Right lobe of liver (tissue), 4 donors: Measurements from ENCODE around the gene CCDC149.

ENCODE experiments used
- POLR2A ChIP-seq: fragments of 450-650 bp; IDR thresholded peaks from one replicate; pipeline ENCODE4 v1.6.1; 2017; ENCODE audit warnings: antibody characterized with exemption, mild to moderate bottlenecking
- TF ChIP-seq, protein P1 (sequence below), 4 donors: fragments of 200-600 bp in 3 of 4; fragments of 450-650 bp in 1 of 4; IDR thresholded peaks; one replicate each; pipeline versions ENCODE4 v1.5.1 to v1.8.0; 2016 to 2022; ENCODE audit warnings: antibody characterized with exemption in 4 of 4, mild to moderate bottlenecking in 2 of 4
- donor health status: DM: no; HTN: no; CAD: no.
- donor health status: DM: no; HTN: no; CAD: no.
- donor health status: DM: no; HTN: yes; CAD: no.

DNA sequence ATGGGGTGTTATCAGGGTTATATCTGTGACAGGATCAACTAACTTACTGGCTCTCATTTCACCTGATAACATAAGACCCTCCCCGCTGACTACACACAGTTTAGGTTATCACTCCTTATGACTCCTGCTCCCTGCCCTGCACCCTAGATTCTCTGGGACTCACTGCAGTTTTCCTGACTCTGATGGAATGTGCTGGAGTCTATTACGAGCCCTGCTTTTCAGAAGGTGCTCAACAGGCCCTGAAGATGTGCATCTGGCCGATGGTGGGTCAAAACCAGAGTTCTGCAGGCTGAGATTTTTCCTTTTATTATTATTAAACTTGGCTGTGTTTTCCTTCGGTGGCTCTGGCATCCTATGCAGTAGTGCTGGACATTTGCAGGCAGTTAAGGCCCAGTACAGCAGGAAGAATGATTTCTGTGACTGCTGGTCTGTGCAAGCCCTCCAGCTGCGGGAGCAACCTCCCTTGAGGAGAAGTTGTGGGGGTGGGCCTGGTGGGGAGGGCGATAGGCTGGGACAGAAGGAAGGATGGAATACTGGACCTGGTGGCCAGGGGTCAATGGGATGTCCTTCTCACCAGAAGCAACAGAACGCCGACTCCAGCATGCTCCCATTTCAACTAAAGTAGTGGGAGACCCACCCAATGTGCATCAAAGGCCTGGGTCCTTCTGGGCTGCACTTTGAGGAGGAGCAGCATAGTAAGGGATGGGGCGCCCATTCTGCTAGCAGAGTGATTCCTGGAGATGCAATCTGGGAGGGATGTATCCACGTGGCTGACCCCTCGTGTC, 106.4 kb downstream of the CCDC149 start:
- TF ChIP-seq, protein P1, sequence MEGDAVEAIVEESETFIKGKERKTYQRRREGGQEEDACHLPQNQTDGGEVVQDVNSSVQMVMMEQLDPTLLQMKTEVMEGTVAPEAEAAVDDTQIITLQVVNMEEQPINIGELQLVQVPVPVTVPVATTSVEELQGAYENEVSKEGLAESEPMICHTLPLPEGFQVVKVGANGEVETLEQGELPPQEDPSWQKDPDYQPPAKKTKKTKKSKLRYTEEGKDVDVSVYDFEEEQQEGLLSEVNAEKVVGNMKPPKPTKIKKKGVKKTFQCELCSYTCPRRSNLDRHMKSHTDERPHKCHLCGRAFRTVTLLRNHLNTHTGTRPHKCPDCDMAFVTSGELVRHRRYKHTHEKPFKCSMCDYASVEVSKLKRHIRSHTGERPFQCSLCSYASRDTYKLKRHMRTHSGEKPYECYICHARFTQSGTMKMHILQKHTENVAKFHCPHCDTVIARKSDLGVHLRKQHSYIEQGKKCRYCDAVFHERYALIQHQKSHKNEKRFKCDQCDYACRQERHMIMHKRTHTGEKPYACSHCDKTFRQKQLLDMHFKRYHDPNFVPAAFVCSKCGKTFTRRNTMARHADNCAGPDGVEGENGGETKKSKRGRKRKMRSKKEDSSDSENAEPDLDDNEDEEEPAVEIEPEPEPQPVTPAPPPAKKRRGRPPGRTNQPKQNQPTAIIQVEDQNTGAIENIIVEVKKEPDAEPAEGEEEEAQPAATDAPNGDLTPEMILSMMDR (IDR thresholded peaks at IDR 0.05), result no peak
- no peak for TF ChIP-seq POLR2A
